ENCODE measurements around the gene MAT1A.
A peak's percentile ranks its signal among the peaks of the same experiment; 100 is the strongest.

- TF ChIP-seq CTCF (IDR thresholded peaks at IDR 0.05) (no peak), POLR2AphosphoS5 (IDR thresholded peaks at IDR 0.05) (peak; percentile 47), POLR2A (IDR thresholded peaks at IDR 0.05) (no peak)
Observed at GRCh38 chr10:80289451-80290287, at the start of gene MAT1A.
